ENCODE measurements around the gene EML1.
A peak's percentile ranks its signal among the peaks of the same experiment; 100 is the strongest.

EML1 gene

GRCh38 chr14:99748529-99748928, 44.7 kb upstream of the EML1 start:
- TF ChIP-seq CTCF (IDR thresholded peaks at IDR 0.05; ENCODE audit: low read depth, low read length), result no peak
- H3K4me3 ChIP-seq (ENCODE audit: low read depth, low read length), result no peak overlapping the region

GRCh38 chr14:99749142-99749541, 44.1 kb upstream of the EML1 start:
- no peak overlapping the region for H3K4me3 ChIP-seq (ENCODE audit: low read depth, low read length)
- peak; percentile 18; the same call in 1 of the 2 replicates for TF ChIP-seq CTCF (IDR thresholded peaks at IDR 0.05; ENCODE audit: low read depth, low read length)

- no peak for TF ChIP-seq CTCF (IDR thresholded peaks at IDR 0.05; ENCODE audit: low read depth, low read length)
Observed at GRCh38 chr14:99749763-99750715, 43.2 kb upstream of the EML1 start.

GRCh38 chr14:99750746-99751450, 42.3 kb upstream of the EML1 start:
- H3K4me3 ChIP-seq (ENCODE audit: low read depth, low read length), result no peak overlapping the region
- TF ChIP-seq CTCF (IDR thresholded peaks at IDR 0.05; ENCODE audit: low read depth, low read length), result no peak

More at GRCh38 chr14:99749763-99750715, 43.2 kb upstream of the EML1 start:
- H3K4me3 ChIP-seq (ENCODE audit: low read depth, low read length), result no peak overlapping the region

- no peak for TF ChIP-seq CTCF (IDR thresholded peaks at IDR 0.05; ENCODE audit: low read depth, low read length)
- no peak overlapping the region for H3K4me3 ChIP-seq (ENCODE audit: low read depth, low read length)
Observed at GRCh38 chr14:99751539-99752485, 41.4 kb upstream of the EML1 start.

GRCh38 chr14:99752486-99753121, 40.6 kb upstream of the EML1 start:
- H3K4me3 ChIP-seq (ENCODE audit: low read depth, low read length), result peak overlapping the region; percentile 43
- TF ChIP-seq CTCF (IDR thresholded peaks at IDR 0.05; ENCODE audit: low read depth, low read length), result no peak

Data from WI38 (cell line).